SK-N-SH (cell line): ENCODE measurements around the gene LRRC15. TPM values are rescaled to one million over a fixed set of nuclear protein-coding genes. Genes with fewer than 3 reads are reported as not detected.

Source experiments
- CTCF ChIA-PET: fragments of 300-600, 350-600 bp; formaldehyde crosslinking; extraction: SDS; loops from one replicate; lab custom pipeline; 2021; lab: Yijun Ruan, JAX
- POLR2A ChIA-PET: fragments of 350-600 bp; sonication (Branson Sonifier 250); formaldehyde crosslinking; extraction: SDS; loops from one replicate; lab custom pipeline; 2020; ENCODE audit warnings: antibody characterized with exemption, inconsistent platforms; lab: Yijun Ruan, JAX
- DNase-seq: peaks from one replicate; pipeline ENCODE4 v3.0.0; 2012
- H2AFZ ChIP-seq: fragments of 200-600 bp; sonication (generic); 2 replicates; pipeline ENCODE4 v1.8.1; 2016; ENCODE audit warnings: antibody characterized with exemption, mild to moderate bottlenecking, low read depth
- H3F3A ChIP-seq: fragments of 200-600 bp; sonication (generic); replicated peaks from 2 replicates; pipeline ENCODE3; 2016; ENCODE audit warnings: antibody characterized with exemption, mild to moderate bottlenecking; ENCODE audit not compliant: insufficient read depth
- H3K27ac ChIP-seq, 2 experiments: fragments of 200-500 bp in 1 of 2; fragments of 200-600 bp in 1 of 2; sonication (Bioruptor generic) in 1 of 2; sonication (generic), shearing (Covaris generic) in 1 of 2; 2 replicates each; pipeline versions ENCODE4 v1.5.1 to v1.6.1; 2014 to 2016; ENCODE audit warnings: low read depth in 2 of 2, inconsistent platforms in 1 of 2, low read length in 1 of 2, mild to moderate bottlenecking in 1 of 2, mixed read lengths in 1 of 2
- H3K27me3 ChIP-seq: fragments of 200-600 bp; sonication (generic), shearing (Covaris generic); 2 replicates; pipeline ENCODE4 v1.6.1; 2016; ENCODE audit warnings: mixed run types; ENCODE audit not compliant: insufficient read depth
- H3K36me3 ChIP-seq, 2 experiments: fragments of 200-500 bp in 1 of 2; fragments of 200-600 bp in 1 of 2; sonication (Bioruptor generic) in 1 of 2; sonication (generic) in 1 of 2; replicated peaks in 1 of 2; 2 replicates each; pipeline versions ENCODE3 to v1.5.1; 2014 to 2016; ENCODE audit warnings: low read length in 1 of 2, mild to moderate bottlenecking in 1 of 2; ENCODE audit not compliant: insufficient read depth in 2 of 2, control insufficient read depth in 1 of 2
- H3K4me1 ChIP-seq, 2 experiments: fragments of 200-500 bp in 1 of 2; fragments of 200-600 bp in 1 of 2; sonication (Bioruptor generic) in 1 of 2; sonication (generic), shearing (Covaris generic) in 1 of 2; 2 replicates each; pipeline versions ENCODE4 v1.5.1 to v1.6.1; 2014 to 2016; ENCODE audit warnings: low read depth in 1 of 2, low read length in 1 of 2, mixed run types in 1 of 2; ENCODE audit not compliant: insufficient read depth in 2 of 2, control insufficient read depth in 1 of 2
- H3K4me2 ChIP-seq: fragments of 200-600 bp; sonication (generic), shearing (Covaris generic); 2 replicates; pipeline ENCODE4 v1.6.1; 2017; ENCODE audit warnings: mixed run types
- H3K4me3 ChIP-seq, 2 experiments: fragments of 200-500 bp in 1 of 2; fragments of 200-600 bp in 1 of 2; sonication (Bioruptor generic) in 1 of 2; sonication (generic), shearing (Covaris generic) in 1 of 2; 2 replicates each; pipeline versions ENCODE4 v1.5.1 to v1.8.1; 2014 to 2016; ENCODE audit warnings: low read depth in 2 of 2, inconsistent platforms in 1 of 2, low read length in 1 of 2, mild to moderate bottlenecking in 1 of 2, mixed read lengths in 1 of 2, moderate library complexity in 1 of 2
- H3K79me2 ChIP-seq: fragments of 200-600 bp; sonication (generic); 2 replicates; pipeline ENCODE4 v1.8.1; 2017; ENCODE audit warnings: mild to moderate bottlenecking; ENCODE audit not compliant: insufficient read depth
- H3K9ac ChIP-seq: fragments of 200-600 bp; sonication (generic); 2 replicates; pipeline ENCODE4 v1.6.1; 2017; ENCODE audit warnings: mixed run types
- H3K9me2 ChIP-seq: fragments of 200-600 bp; sonication (generic); 2 replicates; pipeline ENCODE4 v1.6.1; 2017; ENCODE audit warnings: mixed run types
- H3K9me3 ChIP-seq: fragments of 200-600 bp; sonication (generic); 2 replicates; pipeline ENCODE4 v1.6.1; 2017; ENCODE audit warnings: mixed run types, mild to moderate bottlenecking, moderate library complexity
- H4K20me1 ChIP-seq: fragments of 200-600 bp; sonication (generic); 2 replicates; pipeline ENCODE4 v1.6.1; 2017; ENCODE audit warnings: mild to moderate bottlenecking, mixed run types; ENCODE audit not compliant: insufficient read depth
- CTCF ChIP-seq: fragments of 200-600 bp; sonication (generic); IDR thresholded peaks from 2 replicates; pipeline ENCODE4 v1.6.1; 2017; ENCODE audit warnings: antibody characterized with exemption, mild to moderate bottlenecking, moderate library complexity
- GATA2 ChIP-seq: sonication (generic); formaldehyde crosslinking; IDR thresholded peaks from 2 replicates; pipeline ENCODE4 v1.5.0; 2020; ENCODE audit warnings: mild to moderate bottlenecking, missing genetic modification reagents
- IRF3 ChIP-seq: fragments of 150-350 bp; IDR thresholded peaks from 2 replicates; pipeline ENCODE4 v1.6.1; 2016; ENCODE audit warnings: mild to moderate bottlenecking, low read depth, low read length
- MAX ChIP-seq: IDR thresholded peaks from 2 replicates; pipeline ENCODE4 v1.4.0; 2012; ENCODE audit warnings: low read depth
- RFX5 ChIP-seq: IDR thresholded peaks from 2 replicates; pipeline ENCODE4 v1.6.1; 2012; ENCODE audit warnings: mild to moderate bottlenecking, improper control_type of control experiment, low read length
- USF1 ChIP-seq: IDR thresholded peaks from 2 replicates; pipeline ENCODE4 v1.4.0; 2012; ENCODE audit warnings: low read depth, borderline replicate concordance
- WGBS: methylation state at CpG from one replicate; pipeline ENCODE4 v1.1.6; 2017; ENCODE audit warnings: low lambda C conversion rate; 5-methylcytosine and 5-hydroxymethylcytosine counted together
- polyA plus RNA-seq, 3 experiments: library from polyadenylated mRNA; depleted of rRNA; stranded (reverse); fragments of >200 nt; gene quantifications; 2 replicates each; pipeline ENCODE4 v1.2.3, GENCODE V29; 2012

The LRRC15 gene
- polyA plus RNA-seq, 1 of the 3 experiments (the other 2 are of a cell fraction): 0.02 TPM

GRCh38 chr3:194381460-194381875 lies 11.9 kb upstream of the LRRC15 start:
- TF ChIP-seq GATA2 (CRISPR knock-in tag) (no peak), CTCF (no peak), USF1 (no peak), IRF3 (no peak), RFX5 (0 out of 2 replicates have a peak, but pooled peaks have one; percentile 33)
- H3K27ac ChIP-seq: no peak overlapping the region
- peak overlapping the region; percentile 69 for H3K4me2 ChIP-seq
- H3K79me2 ChIP-seq: no peaks in the 10 kb centered on the region
- H3K9me2 ChIP-seq: no peaks in the 10 kb centered on the region
- H3K9ac ChIP-seq: no peak overlapping the region
- ChIA-PET POLR2A (no interaction called here), CTCF (interaction anchor here (1.0 to 1.7 kb wide), 3 partner anchors 22 to 48 kb away, joined by 3 to 8 read pairs (median 5); no protein-coding TSS in a partner anchor)
- H3K27me3 ChIP-seq: no peaks in the 10 kb centered on the region; the same call in 1 of the 2 replicates
- WGBS: 22% methylated on average over 6 of the region's 17 CpGs
- H3K4me3 ChIP-seq: peak overlapping the region; percentile 38 to 50
- no peaks in the 10 kb centered on the region for H3K36me3 ChIP-seq
- DNase-seq: peak; percentile 87
- H4K20me1 ChIP-seq: no peaks in the 10 kb centered on the region
- no peaks in the 10 kb centered on the region for H3F3A ChIP-seq
- H2AFZ ChIP-seq: peak overlapping the region; percentile 86
- H3K9me3 ChIP-seq: no peaks in the 10 kb centered on the region
- H3K4me1 ChIP-seq: peaks cover 0 to 4% of the 10 kb centered on the region in 2 experiments; a peak in 1 of 4 replicates

- no peaks in the 10 kb centered on the region for H3K79me2 ChIP-seq
- no peak overlapping the region for H2AFZ ChIP-seq
- no peaks in the 10 kb centered on the region for H4K20me1 ChIP-seq
- no peaks in the 10 kb centered on the region for H3F3A ChIP-seq
- DNase-seq: no peak
- no peaks in the 10 kb centered on the region for H3K9me3 ChIP-seq
- no peak overlapping the region for H3K4me2 ChIP-seq
- H3K36me3 ChIP-seq: no peaks in the 10 kb centered on the region
- H3K9ac ChIP-seq: no peak overlapping the region
- no peaks in the 10 kb centered on the region for H3K9me2 ChIP-seq
- ChIA-PET CTCF (interaction anchor here (1.3 kb wide), 1 partner anchor 23 kb away, joined by 5 read pairs; no protein-coding TSS in a partner anchor), POLR2A (no interaction called here)
- H3K27me3 ChIP-seq: no peaks in the 10 kb centered on the region; the same call in 1 of the 2 replicates
- 84% methylated on average over 7 of the region's 7 CpGs for WGBS
- H3K27ac ChIP-seq: no peak overlapping the region
- no peak for TF ChIP-seq MAX
- H3K4me1 ChIP-seq: peaks cover 0 to 7% of the 10 kb centered on the region in 2 experiments; a peak in 1 of 4 replicates
- H3K4me3 ChIP-seq: no peak overlapping the region
Measured at GRCh38 chr3:194380326-194380725, 10.8 kb upstream of the LRRC15 start.
